ENCODE measurements around the gene HLCS.

Gene HLCS

DNA sequence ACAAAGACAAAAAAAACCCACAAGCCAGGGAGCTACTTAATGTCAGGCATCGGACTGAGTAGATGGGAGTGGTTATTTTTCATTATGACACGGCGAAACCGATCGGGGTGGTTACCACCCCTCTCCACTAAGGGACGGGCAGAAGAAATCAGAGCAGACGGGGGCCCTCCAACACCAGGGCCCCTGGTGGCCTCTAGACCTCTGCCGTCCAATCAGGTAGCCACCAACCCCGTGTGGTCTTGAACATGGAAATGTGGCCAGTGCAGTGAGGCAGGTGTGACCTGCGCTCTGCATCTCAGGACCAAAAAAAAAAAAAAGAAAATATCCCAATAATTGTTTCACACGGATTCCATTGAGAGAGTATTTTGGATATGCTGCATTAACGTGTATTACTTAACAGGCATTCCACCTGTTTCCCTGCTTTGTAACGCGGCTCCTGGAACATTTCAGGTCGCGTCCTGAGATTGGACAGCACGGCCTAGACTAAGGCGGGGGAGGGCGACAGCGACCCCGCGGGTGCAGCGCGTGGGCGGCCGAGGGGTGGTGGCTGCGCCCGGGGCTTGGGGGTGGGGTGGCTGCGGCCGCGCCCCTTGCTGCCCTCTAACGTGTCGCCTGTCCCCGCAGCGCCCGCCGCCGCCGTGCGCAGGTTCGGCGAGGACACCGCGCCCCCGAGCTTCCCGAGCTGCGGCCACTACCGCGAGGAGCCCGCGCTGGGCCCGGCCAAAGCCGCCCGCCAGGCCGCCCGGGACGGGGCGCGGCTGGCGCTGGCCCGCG lies 219.2 kb downstream of the HLCS start:
- no peaks in the 10 kb centered on the region for H3K36me3 ChIP-seq (ENCODE audit: control insufficient read depth, insufficient read depth, low read length)
- H3K9me3 ChIP-seq (ENCODE audit: control insufficient read depth, low read length) = no peaks in the 10 kb centered on the region
- H3K4me3 ChIP-seq (ENCODE audit: low read length) = no peak overlapping the region
- H3K9ac ChIP-seq (ENCODE audit: low read length) = peak overlapping the region; percentile 5
- peaks cover 12% of the 10 kb centered on the region for H3K4me1 ChIP-seq (ENCODE audit: control insufficient read depth, insufficient read depth, low read length)
- H3K27me3 ChIP-seq (ENCODE audit: control insufficient read depth, insufficient read depth, low read length) = peaks cover 21% of the 10 kb centered on the region

DNA sequence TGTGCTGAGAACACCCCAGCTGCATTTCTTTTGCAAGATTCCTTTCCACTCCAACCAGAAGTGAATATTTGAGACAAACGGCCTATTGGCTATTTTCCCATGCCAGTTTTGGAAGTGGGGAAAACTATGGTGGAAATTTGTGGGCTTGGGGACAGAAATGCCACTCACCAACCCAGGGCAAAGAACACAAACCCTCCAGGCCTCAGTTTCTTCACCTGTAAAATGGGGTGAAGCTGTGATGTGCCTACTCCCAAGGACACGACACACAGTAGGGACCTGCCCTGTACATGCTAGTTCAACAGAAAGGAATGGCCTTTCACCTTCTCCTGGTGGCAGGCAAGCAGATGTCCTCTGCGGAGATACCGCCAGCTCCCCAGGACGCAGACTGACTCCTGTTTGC lies 221.0 kb downstream of the HLCS start:
- Histone ChIP-seq H3K36me3 (ENCODE audit: control insufficient read depth, insufficient read depth, low read length) (no peaks in the 10 kb centered on the region), H3K27me3 (ENCODE audit: control insufficient read depth, insufficient read depth, low read length) (peaks cover 21% of the 10 kb centered on the region), H3K4me3 (ENCODE audit: low read length) (no peak overlapping the region), H3K9me3 (ENCODE audit: control insufficient read depth, low read length) (no peaks in the 10 kb centered on the region), H3K4me1 (ENCODE audit: control insufficient read depth, insufficient read depth, low read length) (peaks cover 12% of the 10 kb centered on the region), H3K9ac (ENCODE audit: low read length) (no peak overlapping the region)

DNA sequence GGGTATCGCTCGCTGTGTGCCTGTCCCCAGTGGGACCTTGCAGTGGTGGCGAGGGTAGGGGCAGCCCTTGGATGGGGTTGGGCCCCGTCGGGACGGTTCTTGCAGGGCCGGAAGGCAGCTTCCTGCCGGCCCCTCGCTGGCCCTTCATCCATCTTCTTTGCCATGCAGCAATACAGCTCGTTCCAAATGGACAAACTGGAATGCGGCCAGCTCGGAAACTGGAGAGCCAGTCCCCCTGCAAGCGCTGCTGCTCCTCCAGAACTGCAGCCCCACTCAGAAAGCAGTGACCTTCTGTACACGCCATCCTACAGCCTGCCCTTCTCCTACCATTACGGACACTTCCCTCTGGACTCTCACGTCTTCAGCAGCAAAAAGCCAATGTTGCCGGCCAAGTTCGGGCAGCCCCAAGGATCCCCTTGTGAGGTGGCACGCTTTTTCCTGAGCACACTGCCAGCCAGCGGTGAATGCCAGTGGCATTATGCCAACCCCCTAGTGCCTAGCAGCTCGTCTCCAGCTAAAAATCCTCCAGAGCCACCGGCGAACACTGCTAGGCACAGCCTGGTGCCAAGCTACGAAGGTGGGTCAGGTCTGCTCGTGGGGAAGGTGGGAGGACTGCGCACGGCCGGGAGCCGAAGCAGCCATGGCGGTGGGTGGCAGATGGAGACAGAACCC lies 221.8 kb downstream of the HLCS start:
- Histone ChIP-seq H3K27me3 (ENCODE audit: control insufficient read depth, insufficient read depth, low read length) (peaks cover 21% of the 10 kb centered on the region), H3K9me3 (ENCODE audit: control insufficient read depth, low read length) (no peaks in the 10 kb centered on the region), H3K9ac (ENCODE audit: low read length) (no peak overlapping the region), H3K36me3 (ENCODE audit: control insufficient read depth, insufficient read depth, low read length) (no peaks in the 10 kb centered on the region), H3K4me1 (ENCODE audit: control insufficient read depth, insufficient read depth, low read length) (peaks cover 12% of the 10 kb centered on the region), H3K4me3 (ENCODE audit: low read length) (no peak overlapping the region)

DNA sequence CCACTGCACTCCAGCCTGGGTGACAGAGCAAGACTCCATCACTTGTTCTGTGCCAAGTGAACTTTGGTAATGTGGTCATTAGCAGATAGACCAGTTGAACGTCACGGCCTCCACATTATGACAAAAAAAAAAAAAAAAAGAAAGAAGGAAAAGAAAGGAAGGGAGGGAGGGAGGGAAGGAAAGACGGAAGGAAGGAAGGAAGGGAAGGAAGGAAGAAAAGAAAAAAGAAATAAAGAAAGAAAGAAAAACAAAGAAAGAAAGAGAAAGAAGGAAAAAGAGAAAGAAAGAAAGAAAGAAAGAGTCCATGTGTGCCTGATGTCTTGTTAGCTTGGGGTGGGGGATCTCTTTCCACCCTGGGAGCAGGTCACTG lies 222.3 kb downstream of the HLCS start:
- Histone ChIP-seq H3K36me3 (ENCODE audit: control insufficient read depth, insufficient read depth, low read length) (no peaks in the 10 kb centered on the region), H3K4me1 (ENCODE audit: control insufficient read depth, insufficient read depth, low read length) (peaks cover 12% of the 10 kb centered on the region), H3K9ac (ENCODE audit: low read length) (no peak overlapping the region), H3K27me3 (ENCODE audit: control insufficient read depth, insufficient read depth, low read length) (peaks cover 21% of the 10 kb centered on the region), H3K4me3 (ENCODE audit: low read length) (no peak overlapping the region), H3K9me3 (ENCODE audit: control insufficient read depth, low read length) (no peaks in the 10 kb centered on the region)

DNA sequence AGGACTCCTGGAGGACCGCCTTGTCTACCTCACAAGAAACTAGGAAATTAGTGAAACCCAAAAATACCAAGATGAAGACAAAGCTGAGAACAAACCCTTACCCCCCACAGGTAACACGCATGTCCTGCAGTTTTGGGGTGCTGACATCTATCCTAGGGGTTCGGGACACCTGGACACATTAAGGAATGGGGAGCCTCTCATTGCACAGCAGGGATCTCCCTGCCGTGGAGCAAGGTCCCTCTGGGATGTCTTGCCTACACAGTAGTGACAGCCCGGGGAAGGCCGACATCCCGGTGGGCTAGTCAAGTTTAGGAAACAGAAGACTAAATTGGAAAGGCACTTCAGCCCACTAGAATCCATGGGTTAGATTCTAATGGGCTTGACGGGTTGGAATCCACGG lies 223.0 kb downstream of the HLCS start:
- H3K9me3 ChIP-seq (ENCODE audit: control insufficient read depth, low read length) = no peaks in the 10 kb centered on the region
- no peak overlapping the region for H3K9ac ChIP-seq (ENCODE audit: low read length)
- no peaks in the 10 kb centered on the region for H3K36me3 ChIP-seq (ENCODE audit: control insufficient read depth, insufficient read depth, low read length)
- H3K4me1 ChIP-seq (ENCODE audit: control insufficient read depth, insufficient read depth, low read length) = peaks cover 10% of the 10 kb centered on the region
- peaks cover 22% of the 10 kb centered on the region for H3K27me3 ChIP-seq (ENCODE audit: control insufficient read depth, insufficient read depth, low read length)
- H3K4me3 ChIP-seq (ENCODE audit: low read length) = no peak overlapping the region

DNA sequence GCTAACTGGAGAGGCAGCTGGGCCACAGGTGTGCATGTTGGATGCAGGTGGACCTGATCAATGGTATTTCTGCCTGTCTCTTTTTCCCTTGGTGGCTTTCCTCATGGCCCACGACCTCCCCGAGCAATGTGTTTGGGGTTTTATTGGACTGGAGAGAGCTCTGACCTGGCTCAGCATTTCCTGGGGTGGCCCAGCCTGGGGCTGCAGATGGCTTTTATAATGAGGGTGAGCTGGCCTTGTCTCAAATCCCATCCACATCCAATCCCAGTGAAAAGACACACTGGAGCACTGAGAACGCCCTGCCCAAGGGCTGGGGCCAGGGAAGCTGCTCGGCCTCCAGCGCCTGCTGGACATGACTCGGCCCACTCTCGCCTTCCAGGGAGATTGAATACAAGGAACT lies 223.5 kb downstream of the HLCS start:
- Histone ChIP-seq H3K4me3 (ENCODE audit: low read length) (no peak overlapping the region), H3K4me1 (ENCODE audit: control insufficient read depth, insufficient read depth, low read length) (peaks cover 6% of the 10 kb centered on the region), H3K36me3 (ENCODE audit: control insufficient read depth, insufficient read depth, low read length) (no peaks in the 10 kb centered on the region), H3K9ac (ENCODE audit: low read length) (no peak overlapping the region), H3K9me3 (ENCODE audit: control insufficient read depth, low read length) (no peaks in the 10 kb centered on the region), H3K27me3 (ENCODE audit: control insufficient read depth, insufficient read depth, low read length) (peaks cover 17% of the 10 kb centered on the region)

DNA sequence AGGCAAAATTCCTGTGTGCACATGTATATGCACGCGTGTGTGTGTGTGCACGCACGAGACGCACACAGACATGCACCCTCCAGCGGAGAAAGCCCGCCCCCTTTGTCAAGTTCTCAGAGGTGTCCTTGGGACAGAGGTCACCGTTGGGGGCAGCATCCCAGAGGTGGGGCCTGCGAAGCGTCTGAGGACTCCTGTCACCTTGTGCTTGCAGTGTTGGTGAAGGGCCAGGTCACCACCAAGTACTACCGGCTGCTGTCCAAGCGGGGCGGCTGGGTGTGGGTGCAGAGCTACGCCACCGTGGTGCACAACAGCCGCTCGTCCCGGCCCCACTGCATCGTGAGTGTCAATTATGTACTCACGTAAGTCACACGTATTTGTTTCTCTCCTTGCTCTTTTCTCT lies 225.0 kb downstream of the HLCS start:
- H3K4me1 ChIP-seq (ENCODE audit: control insufficient read depth, insufficient read depth, low read length) = peaks cover 1% of the 10 kb centered on the region
- peaks cover 17% of the 10 kb centered on the region for H3K27me3 ChIP-seq (ENCODE audit: control insufficient read depth, insufficient read depth, low read length)
- H3K4me3 ChIP-seq (ENCODE audit: low read length) = no peak overlapping the region
- H3K9ac ChIP-seq (ENCODE audit: low read length) = no peak overlapping the region
- no peaks in the 10 kb centered on the region for H3K36me3 ChIP-seq (ENCODE audit: control insufficient read depth, insufficient read depth, low read length)
- no peaks in the 10 kb centered on the region for H3K9me3 ChIP-seq (ENCODE audit: control insufficient read depth, low read length)

DNA sequence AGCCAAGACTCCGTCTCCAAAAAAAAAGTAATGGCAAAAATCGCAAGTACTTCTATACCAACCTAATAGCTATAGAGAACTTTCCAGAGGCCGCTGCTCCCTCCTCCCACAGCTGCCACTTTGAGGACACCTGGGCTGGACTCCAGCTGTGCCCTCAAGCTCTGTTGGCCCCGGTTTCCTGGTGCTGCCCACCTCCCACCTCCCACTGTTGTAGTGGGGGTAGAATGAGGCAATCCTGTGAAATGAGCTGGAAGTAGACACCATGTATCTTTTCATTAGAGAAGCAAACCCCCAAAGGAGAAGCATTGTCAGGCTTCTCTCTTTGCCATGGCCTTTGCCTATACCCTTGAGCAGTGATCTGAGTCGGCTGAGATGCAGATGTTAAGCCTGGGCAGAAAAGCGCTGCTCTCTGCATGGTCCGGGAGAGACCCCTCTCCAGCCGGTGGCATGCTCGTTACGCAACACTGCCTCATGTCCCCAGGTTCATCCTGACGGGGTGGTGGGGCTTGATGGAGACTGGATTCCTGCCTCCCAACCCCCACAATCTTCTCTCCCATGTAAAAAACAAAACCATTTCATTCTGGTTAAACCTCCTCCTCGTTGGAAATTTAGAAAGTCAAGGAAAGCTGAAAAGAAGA lies 227.9 kb downstream of the HLCS start:
- peaks cover 3% of the 10 kb centered on the region for H3K9me3 ChIP-seq (ENCODE audit: control insufficient read depth, low read length)
- no peak overlapping the region for H3K4me3 ChIP-seq (ENCODE audit: low read length)
- H3K27me3 ChIP-seq (ENCODE audit: control insufficient read depth, insufficient read depth, low read length) = peaks cover 15% of the 10 kb centered on the region
- no peaks in the 10 kb centered on the region for H3K4me1 ChIP-seq (ENCODE audit: control insufficient read depth, insufficient read depth, low read length)
- no peak overlapping the region for H3K9ac ChIP-seq (ENCODE audit: low read length)
- H3K36me3 ChIP-seq (ENCODE audit: control insufficient read depth, insufficient read depth, low read length) = no peaks in the 10 kb centered on the region

DNA sequence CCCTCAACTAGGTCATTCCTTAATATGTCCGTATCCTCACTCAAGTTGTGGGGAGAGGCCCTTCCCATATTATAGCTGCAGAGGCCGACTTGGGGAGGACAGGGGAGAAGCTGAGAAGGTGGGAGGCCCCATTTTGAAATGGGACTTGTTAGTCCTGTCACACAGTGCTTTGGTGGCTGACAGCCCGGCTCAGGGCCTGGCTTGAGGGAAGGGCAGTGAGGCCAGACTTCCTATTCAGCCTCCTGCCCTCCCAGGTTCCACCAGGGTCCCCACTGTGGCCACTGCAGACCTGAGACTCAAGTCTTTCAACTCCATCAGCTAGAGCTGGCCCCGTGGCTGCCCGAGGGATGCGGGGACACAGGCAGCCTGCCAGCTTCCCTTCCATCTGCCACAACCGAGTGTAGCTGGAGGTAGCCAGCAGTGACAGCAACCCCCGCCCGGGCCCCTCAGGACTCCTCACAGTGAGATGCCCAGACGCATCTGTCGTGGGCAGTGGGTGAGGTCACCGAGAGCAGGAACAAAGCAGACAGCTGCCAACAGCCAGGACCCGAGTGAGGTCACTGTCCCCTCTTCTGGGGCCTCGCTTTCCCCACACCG lies 230.6 kb downstream of the HLCS start:
- peaks cover 3% of the 10 kb centered on the region for H3K4me1 ChIP-seq (ENCODE audit: control insufficient read depth, insufficient read depth, low read length)
- H3K9ac ChIP-seq (ENCODE audit: low read length) = no peak overlapping the region
- peaks cover 23% of the 10 kb centered on the region for H3K27me3 ChIP-seq (ENCODE audit: control insufficient read depth, insufficient read depth, low read length)
- no peaks in the 10 kb centered on the region for H3K36me3 ChIP-seq (ENCODE audit: control insufficient read depth, insufficient read depth, low read length)
- H3K4me3 ChIP-seq (ENCODE audit: low read length) = no peak overlapping the region
- peaks cover 3% of the 10 kb centered on the region for H3K9me3 ChIP-seq (ENCODE audit: control insufficient read depth, low read length)

DNA sequence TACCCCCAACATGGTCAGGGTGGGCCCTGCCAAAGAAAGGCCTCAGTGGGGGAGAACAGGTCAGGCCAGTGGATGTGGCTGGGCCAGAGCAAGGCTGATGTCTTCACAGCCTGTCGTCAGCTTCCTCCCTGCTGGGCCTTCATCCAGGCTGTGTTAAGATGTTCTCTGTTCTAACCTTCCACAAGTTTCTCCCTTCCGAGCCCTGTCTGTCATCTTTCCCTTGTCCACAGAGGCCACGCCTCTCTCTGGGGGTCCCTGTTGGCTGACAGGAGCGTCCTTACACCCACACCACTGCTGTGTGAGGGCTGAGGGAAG lies 231.3 kb downstream of the HLCS start:
- H3K4me1 ChIP-seq (ENCODE audit: control insufficient read depth, insufficient read depth, low read length) = peaks cover 6% of the 10 kb centered on the region
- no peak overlapping the region for H3K4me3 ChIP-seq (ENCODE audit: low read length)
- H3K36me3 ChIP-seq (ENCODE audit: control insufficient read depth, insufficient read depth, low read length) = no peaks in the 10 kb centered on the region
- peaks cover 3% of the 10 kb centered on the region for H3K9me3 ChIP-seq (ENCODE audit: control insufficient read depth, low read length)
- H3K9ac ChIP-seq (ENCODE audit: low read length) = no peak overlapping the region
- H3K27me3 ChIP-seq (ENCODE audit: control insufficient read depth, insufficient read depth, low read length) = peaks cover 26% of the 10 kb centered on the region

DNA sequence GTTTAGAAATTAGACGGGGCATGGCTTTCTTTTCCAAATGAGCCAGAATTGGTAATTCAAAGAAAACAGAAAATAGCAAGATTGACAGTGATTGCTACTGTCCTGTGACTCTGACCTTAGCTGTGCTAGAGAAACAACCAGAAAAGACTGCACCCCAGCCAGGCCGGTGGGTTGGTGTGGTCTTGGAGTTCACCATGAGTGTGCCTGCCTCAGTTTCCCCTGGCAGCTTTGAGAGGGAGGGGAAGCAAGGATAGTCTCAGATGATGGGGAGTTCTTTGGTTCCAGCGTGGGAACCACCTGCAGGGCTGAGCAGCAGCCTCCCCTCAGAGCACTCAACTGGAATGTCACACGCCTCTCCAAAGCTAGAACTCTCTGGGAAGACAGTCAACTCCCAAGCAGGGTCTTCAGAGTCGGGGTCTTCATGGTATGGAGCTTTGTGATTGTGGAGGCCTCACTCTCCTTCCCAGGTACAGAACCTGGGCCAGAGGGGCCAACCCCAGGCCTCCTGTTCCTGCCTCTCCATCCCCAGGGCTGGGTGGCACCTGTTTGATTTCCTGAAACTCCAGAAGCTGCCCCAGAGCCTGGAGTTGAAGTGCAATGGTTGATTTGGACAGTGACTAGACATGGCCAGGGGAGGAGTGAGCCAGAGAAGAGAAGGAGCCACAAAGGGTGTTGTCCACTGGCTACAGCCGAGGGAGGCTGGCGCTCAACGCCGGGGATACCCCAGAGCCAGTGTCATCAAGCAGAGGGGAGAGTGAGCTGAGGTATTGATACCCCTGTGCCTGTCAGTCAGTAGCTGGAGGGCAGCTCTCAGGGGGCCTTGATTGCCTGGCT lies 231.9 kb downstream of the HLCS start:
- Histone ChIP-seq H3K36me3 (ENCODE audit: control insufficient read depth, insufficient read depth, low read length) (no peaks in the 10 kb centered on the region), H3K27me3 (ENCODE audit: control insufficient read depth, insufficient read depth, low read length) (peaks cover 28% of the 10 kb centered on the region)

More for the DNA sequence above, 231.9 kb downstream of the HLCS start:
- H3K4me1 ChIP-seq (ENCODE audit: control insufficient read depth, insufficient read depth, low read length) = peaks cover 6% of the 10 kb centered on the region
- H3K9ac ChIP-seq (ENCODE audit: low read length) = no peak overlapping the region
- H3K4me3 ChIP-seq (ENCODE audit: low read length) = no peak overlapping the region
- peaks cover 3% of the 10 kb centered on the region for H3K9me3 ChIP-seq (ENCODE audit: control insufficient read depth, low read length)
